HG02678 (cell line): ENCODE data around the gene NOPCHAP1.
"Not testable (repeated sequence)": the region's sequence is repeated elsewhere in the genome, so short reads cannot be mapped to it uniquely, and the experiment has no call there.

Experiments
- ATAC-seq: cut with Tn5 transposase; IDR thresholded peaks from one replicate; pipeline ENCODE4 v1.9.1; 2021; ENCODE audit warnings: mild to moderate bottlenecking, moderate library complexity; ENCODE audit not compliant: unreplicated experiment

NOPCHAP1 gene, protein sequence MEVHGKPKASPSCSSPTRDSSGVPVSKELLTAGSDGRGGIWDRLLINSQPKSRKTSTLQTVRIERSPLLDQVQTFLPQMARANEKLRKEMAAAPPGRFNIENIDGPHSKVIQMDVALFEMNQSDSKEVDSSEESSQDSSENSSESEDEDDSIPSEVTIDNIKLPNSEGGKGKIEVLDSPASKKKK

DNA sequence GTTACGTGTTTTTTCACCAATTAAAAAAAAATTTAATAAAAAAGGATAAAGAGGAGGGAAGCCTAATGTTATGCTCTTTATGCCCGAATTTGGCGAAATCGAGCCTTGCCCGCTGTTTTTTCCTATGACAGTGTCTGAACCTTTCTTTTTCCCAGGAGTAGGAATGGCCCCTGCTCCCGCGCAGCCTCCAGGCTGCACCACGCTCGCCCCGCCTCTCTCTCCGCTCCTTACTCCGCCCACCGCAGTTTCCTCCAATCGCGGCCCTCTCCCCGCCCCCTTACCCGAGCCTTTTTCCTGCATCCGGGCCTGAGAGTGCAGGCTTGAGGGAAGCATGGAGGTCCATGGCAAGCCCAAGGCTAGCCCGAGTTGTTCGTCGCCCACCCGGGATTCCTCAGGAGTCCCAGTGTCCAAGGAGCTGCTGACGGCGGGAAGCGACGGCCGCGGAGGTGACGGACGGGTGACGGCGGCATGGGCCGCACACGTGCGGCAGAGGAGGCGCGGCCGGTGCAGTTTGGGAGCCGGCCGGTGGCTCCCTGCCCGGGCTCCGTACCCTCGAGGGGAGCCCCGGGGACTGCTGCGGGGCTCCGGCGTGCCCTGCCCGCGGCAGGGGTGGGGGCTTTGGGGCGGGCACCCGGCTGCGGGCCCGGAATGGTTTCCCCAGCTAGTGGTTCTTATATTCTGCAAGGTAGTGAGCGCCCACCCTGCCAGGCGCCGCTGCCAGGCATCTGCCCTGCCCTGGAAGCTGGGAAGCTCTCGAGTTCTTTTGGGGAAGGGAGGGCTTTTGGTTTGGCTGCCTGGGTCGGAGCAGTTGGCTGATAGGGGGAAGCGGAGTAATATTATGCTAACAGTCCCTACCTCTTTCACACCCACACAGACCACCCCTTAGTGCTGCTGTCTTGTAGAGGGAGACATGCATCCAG lies at the start of gene NOPCHAP1:
Gene NOPCHAP1 (plus strand): TSS at position 295 of the 920 bp plus-strand sequence. CDS start 37 bp downstream, at position 332.
- ATAC-seq, result peak; percentile 96

DNA sequence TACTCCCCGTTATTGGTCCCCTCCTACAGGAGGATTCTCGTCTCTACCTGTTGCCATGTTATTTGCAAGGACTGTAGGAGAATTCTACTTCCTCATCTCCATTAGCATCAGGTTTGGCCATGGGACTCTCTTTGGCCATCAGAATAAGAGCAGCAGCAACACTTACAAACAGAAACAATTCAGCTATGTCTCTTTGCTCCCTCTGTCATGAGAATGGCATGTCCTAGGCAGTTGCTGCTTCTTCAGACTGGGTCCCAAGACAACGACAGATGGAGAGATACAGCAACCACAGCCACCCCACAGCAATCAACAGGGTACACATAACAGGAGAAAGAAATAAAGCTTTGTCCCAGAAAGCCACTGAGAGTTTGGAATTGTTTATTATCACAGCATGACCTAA lies 47.7 kb upstream of the NOPCHAP1 start:
- ATAC-seq, result no peak

DNA sequence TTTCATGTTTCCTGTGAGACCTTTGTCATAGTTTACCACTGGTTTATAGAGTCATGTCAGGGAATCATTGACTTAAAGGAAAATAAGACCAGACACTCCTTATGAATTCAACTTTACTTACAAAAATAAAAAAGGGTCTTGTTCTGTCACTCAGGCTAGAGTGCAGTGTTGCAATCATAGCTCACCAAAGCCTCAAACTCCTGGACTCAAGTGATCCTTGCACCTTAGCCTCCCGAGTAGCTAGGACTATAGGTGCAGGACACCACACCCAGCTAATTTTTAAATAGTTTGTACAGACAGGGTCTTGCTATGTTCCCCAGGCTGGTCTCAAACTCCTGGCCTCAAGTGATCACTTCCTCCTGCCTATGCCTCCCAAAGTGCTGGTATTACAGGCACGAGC lies 47.0 kb upstream of the NOPCHAP1 start:
- no peak for ATAC-seq

DNA sequence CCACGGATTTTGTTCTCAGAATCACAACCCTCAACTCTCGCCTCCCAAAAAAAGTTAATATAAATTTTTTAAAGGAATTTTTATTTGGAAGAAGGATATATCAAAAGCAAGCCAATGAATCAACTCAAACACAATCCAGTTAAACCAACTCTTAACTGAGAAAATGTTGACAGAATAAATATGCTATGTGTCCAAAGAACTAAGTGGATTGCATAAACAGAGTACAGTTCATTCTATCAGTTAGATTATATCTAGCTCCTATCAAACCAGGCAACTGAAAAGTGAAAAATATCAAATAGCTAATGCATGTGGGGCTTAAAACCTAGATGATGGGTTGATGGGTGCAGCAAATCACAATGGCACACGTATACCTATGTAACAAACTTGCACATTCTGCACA lies 44.7 kb upstream of the NOPCHAP1 start:
- ATAC-seq, result no peak

DNA sequence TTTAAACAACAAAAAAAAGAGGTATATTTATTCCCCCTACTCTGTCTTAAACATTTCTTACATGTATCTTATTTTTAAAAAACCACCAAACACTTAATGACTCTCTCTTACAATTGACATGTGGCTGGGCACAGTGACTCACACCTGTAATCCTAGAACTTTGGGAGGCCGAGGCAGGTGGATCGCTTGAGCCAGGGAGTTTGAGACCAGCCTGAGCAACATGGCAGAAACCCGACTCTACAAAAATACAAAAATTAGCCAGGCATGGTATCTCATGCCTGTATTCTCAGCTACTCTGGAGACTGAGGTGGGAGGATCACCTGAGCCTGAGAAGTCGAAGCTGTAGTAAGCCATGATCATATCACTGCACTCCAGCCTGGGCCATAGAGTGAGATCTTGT lies 44.0 kb upstream of the NOPCHAP1 start:
- ATAC-seq, result no peak

DNA sequence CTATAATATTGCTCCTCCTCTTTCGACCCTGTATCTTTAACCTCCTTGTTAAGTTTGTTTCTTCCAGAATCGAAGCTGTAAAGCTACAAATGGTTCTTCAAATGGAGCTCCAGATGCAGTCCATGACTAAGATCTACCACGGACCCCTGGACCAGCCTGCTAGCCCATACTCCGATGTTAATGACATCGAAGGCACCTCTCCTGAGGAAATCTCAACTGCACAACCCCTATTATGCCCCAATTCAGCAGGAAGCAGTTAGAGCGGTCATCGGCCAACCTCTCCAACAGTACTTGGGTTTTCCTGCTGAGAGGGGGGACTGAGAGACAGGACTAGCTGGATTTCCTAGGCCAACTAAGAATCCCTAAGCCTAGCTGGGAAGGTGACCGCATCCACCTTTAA lies 42.7 kb upstream of the NOPCHAP1 start:
- not testable (repeated sequence) for ATAC-seq

DNA sequence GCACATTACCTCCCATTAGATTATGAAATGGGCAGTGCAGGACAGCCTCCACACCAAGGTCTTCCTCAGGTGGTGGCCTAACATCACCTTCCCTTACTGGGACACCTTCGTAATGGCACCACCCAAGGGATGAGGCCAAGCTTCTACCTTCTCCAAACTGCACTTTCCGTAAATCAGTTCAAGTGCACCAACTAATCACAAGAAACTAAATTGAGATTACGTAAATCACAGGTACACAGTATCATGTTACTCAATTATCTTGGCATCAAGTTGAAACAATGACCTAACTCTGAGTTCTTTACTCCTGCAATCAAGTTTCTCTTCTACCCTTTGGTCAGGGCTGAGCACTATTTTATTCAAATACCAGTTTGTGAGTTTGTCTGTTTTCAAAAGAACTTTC lies 41.9 kb upstream of the NOPCHAP1 start:
- ATAC-seq, result no peak

DNA sequence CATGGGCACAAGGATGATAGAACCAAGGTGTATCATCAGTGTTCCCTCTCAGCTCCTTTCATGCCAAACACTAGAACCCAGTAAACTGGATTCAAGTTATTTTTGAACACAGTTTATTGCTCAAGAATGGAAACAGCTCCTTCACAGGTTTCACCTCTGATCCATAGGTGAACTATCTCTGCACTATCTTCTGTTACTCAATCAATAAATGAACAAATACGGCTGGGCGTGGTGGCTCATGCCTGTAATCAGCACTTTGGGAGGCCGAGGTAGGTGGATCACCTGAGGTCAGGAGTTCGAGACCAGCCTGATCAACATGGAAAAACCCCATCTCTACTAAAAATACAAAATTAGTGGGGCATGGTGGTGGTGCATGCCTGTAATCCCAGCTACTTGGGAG lies 37.4 kb upstream of the NOPCHAP1 start:
- not testable (repeated sequence) for ATAC-seq

DNA sequence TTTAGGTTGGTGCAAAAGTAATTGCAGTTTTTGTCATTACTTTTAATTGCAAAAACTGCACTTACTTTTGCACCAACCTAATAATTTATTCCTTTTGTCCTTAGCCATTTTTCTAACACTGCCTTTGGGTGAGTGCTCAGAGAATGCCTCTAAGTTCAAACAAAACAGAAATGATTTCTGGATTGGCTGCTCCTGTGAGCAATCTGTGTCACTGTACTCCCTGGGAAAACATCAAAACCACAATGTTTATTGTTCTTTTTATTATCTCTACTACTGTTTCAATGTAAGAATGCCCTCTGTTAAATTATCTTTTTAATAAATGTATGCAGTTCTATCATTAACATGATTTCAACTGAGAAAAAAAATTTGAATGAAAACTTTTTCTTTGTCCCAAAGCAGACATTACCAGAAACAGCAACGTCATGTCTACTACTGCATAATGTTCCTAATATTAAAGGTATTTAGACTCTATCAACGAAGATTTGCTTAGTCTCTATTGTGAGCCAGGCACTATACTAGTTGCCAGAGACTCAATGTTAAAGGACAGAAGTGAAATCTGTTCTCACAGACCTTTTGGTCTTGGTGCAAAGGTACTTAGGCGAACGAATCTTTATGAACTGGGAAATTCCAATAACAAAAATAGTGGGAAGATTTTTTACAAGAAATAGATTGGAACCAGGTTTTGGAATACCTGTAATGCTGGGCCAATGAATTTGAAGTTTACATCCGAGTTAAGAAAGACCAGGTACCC lies 34.2 kb upstream of the NOPCHAP1 start:
- ATAC-seq, result no peak

DNA sequence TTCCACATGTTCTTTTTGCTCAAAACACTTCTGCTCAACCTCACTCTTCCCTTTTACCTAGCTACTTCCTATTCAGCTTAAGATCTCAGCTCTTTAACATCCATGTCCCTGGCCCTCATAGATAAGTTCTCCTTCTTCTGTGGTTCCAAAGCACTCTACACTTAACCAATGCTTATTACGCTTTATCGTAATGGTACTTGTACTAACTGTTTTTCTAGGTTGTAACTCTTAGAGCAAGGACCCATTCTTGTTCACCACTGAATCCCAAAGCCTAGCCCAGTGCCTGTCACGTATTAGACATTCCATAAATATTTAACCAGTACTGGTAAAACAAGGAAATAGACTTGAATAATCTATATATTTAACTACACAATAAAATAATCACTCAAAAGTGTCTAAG lies 33.3 kb upstream of the NOPCHAP1 start:
- ATAC-seq, result no peak

DNA sequence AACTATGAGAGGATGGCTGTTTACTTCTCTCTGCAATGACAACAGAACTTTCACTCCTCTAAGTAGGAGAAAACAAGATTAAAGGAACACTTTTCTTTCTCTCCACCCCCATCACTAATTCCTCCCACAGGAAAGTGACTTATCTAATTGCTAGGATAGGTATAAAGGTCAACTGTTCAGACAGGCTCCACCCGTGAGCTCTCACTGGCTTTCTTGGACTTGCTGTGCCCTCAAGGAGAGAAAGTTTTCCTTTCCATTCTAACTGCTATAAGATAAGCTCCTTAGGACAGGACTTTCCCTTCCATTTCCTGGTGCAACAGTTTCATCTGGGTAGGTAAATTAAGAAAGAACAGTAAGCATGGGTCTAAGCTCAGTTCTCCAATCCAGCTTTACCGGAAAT lies 32.8 kb upstream of the NOPCHAP1 start:
- ATAC-seq, result no peak

DNA sequence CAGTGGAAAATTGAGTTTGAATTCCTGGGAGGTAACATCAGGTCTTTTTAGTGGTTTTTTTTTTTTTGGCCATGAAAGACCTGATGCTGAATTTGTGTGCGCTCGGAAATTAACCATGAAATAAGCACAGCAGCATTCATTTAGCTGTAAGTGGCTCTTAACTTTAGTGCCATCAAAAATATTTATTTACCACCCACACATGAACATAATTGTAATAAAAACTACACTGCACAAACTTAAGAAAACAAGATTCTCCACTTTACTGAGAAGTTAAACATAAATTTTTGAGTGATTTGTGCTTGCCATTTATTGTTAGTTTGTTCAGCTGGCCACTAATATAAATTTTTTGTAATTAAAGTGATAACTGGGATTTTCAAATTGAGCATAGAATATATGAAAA lies 30.4 kb upstream of the NOPCHAP1 start:
- ATAC-seq, result no peak

DNA sequence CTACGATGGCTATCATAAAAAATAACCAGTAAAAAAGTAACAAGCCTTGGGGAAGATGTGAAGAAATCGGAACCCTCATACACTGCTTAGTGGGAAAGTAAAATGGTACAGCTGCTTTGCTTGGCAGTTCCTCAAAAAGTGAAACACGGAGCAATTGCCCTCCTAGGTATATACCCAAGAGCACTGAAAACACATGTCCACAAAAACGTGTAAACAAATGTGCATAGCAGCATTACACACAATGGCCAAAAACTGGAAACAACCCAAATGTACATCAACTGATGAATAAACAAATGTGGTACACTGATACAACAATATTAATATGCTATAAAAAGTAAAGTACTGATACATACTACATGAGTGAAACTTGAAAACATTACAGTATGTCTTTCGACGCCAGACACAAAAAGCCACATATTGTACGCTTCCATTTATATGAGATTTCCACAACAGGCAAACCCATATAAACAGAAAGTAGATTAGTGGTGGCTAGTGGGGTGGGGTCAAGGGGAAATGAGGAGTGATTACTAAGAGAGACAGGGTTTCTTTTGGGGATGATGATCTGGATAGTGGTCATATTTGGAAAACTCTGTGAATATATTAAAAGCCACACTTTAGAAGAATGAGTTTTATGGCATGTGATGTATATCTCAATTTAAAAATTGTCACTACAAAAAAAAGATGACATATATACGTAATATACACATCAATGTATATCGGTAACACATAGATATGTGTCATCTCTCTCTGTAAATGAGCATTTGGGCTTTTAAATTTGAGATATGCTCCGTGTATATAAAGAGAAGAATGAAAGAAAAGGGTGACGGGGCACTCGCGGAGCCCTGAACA lies 29.0 kb upstream of the NOPCHAP1 start:
- ATAC-seq, result no peak

DNA sequence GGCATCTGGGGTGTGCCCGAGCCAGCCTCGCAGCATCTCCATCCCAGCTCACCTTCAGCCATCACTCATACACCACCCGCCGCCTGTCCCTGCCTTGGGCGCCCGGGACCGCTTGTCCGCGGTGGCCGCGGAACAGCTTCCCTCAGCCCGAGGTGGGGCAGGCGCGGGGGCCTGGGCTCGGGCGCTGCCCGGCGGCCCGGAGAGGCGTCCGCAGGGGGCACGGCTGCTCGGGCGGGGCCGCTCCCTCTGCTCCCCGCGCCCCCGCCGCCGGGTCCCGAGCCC lies 28.5 kb upstream of the NOPCHAP1 start:
- ATAC-seq, result peak; percentile 30

DNA sequence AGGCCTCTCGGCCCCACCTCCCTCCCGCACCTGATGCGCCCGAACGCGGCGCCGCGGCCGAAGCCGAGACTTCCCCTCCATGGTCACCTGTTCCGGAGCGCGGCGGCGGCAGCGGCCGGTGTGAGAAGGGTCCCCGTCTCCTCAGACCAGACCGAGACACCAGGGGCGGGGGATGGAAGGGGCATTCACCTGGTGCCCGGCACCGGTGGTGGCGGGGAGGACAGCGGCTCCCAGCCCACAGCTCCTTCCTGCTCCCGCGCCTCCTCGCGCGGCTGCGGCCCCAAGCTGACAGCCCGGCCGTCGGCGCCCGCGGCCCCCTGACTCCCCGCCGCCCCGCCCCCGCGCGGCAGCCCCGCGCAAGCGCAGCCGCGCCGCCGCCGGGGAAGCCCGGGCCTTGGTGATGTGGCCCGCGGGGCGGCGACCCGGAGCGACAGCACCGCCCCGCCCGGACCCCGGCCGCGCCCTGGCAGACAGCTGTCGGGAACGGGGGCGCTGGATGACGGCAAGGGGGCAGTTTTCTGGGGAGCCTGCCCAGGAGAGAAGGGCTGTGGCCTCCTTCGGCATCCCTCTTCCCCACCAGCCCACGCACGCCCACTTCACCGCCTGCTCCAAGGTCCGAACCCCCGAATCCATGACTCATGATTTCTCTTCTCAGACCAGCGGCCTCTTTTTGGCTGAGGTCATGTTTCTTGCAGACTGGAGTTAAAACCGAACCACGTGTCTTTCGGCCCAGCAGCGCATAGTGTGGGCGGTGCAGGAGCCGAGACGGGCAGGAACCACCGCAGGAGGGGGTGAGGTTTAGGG lies 27.9 kb upstream of the NOPCHAP1 start, which contains the start of gene SLC41A2:
Gene SLC41A2 (minus strand): TSS at position 290 of the 804 bp plus-strand sequence. CDS start 29,763 bp downstream, outside the sequence.
- peak; percentile 73 for ATAC-seq

DNA sequence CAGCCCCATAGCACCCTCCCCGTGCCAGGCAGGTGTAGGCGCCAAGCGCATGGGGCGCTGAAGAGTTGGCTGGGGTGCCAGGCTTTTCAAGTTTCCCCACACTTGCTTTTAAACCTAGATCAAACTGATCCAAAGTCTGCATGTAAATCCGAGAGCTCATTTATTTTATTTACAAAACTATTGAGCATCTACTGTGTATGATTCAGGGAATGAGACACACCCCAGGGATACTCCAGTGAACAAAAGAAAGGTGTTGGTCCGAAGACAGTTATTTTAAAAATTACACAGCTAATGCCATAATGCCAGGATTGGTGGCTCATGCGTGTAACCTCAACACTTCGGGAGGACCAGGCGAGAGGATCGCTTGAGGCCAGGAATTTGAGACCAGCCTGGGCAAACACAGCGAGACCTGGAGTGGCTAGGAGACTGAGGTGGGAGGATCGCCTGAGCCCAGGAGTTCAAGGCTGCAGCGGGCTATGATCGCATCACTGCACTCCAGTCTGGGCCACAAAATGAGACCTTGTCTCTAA lies 27.2 kb upstream of the NOPCHAP1 start:
- no peak for ATAC-seq

DNA sequence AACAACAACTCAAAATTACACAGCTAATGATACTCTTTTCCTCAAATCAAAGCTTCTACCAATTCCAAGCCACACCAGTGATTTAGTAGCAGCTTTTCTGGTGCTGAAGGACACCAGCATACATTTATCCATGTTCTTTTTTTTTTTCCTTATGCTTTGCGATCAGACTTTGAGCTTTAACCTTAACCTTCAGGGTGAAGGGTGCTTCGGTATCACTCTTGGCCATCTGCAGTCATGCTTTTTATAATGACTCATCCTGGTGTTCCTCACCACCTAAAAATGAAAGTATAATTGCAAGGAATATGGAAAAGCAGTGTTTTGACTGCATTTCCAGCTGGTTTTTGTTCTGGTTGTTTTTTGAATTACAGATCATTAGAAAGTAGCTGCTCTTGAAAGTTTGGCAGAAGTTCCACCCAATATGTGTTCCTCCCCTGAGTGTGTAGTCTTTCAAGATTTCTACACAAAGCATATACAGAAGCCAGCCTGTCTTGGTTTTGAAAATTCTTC lies 26.7 kb upstream of the NOPCHAP1 start:
- ATAC-seq, result no peak

DNA sequence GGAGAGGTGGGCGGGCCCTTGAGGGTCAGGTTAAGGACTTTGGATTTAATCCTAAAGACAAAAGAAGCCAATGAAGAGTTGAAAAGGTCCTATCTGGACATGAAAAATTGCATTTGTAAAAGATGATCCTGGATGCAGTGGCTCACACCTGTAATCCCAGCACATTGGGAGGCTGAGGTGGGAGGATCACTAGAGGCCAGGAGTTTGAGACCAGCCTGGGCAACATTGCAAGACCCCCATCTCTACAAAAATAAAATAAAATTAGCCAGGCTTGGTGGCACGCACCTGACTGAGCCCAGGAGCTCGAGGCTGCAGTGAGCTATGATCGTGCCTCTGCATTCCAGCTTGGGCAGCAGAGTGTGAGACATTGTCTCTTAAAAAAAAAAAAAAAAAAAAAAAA lies 25.7 kb upstream of the NOPCHAP1 start:
- ATAC-seq, result no peak

DNA sequence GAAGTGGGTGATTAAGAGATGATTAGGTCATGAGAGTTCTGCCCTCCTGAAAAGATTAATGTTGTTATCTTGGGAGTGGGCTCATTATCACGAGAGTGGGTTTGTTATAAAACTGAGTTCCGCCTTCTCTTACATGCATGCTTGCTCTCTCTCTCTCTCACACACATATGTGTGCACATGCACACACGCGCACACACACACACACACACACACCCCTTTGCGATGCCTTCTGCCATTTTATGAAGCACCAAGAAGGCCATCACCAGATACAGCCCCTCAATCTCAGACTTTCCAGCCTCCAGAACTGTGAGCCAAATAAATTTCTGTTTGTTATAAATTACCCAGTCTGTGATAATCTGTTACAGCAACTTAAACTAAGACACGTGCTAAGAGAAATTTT lies 22.4 kb upstream of the NOPCHAP1 start:
- no peak for ATAC-seq
